Neural progenitor cell (in vitro differentiated cells): ENCODE measurements around the gene ELMO1. TPM values are rescaled to one million over a fixed set of nuclear protein-coding genes. Genes with fewer than 3 reads are reported as not detected.

ENCODE experiments used
- DNase-seq: peaks from one replicate; pipeline ENCODE4 v3.0.0-alpha.2; 2016; ENCODE audit warnings: low spot score
- H2AFZ ChIP-seq: fragments of 200-600 bp; sonication (generic); replicated peaks from 2 replicates; pipeline ENCODE4 v1.6.1; 2016; ENCODE audit warnings: antibody characterized with exemption
- H3F3A ChIP-seq: fragments of 200-600 bp; sonication (generic); 2 replicates; pipeline ENCODE4 v1.6.1; 2016; ENCODE audit warnings: antibody characterized with exemption, low read depth
- H3K27ac ChIP-seq: fragments of 200-600 bp; sonication (generic); 2 replicates; pipeline ENCODE4 v1.5.1; 2016; ENCODE audit warnings: mild to moderate bottlenecking
- H3K27me3 ChIP-seq: fragments of 200-600 bp; sonication (generic); 2 replicates; pipeline ENCODE4 v1.6.1; 2016; ENCODE audit warnings: mild to moderate bottlenecking, moderate library complexity
- H3K36me3 ChIP-seq: fragments of 200-600 bp; sonication (generic); 2 replicates; pipeline ENCODE4 v1.5.1; 2016
- H3K4me1 ChIP-seq: fragments of 200-600 bp; sonication (generic); 2 replicates; pipeline ENCODE4 v1.6.1; 2016; ENCODE audit warnings: mixed run types
- H3K4me2 ChIP-seq: fragments of 200-600 bp; sonication (generic); 2 replicates; pipeline ENCODE4 v1.6.1; 2016
- H3K4me3 ChIP-seq: fragments of 200-600 bp; sonication (generic); 2 replicates; pipeline ENCODE4 v1.5.1; 2016
- H3K79me2 ChIP-seq: fragments of 200-600 bp; sonication (generic); 2 replicates; pipeline ENCODE4 v1.6.1; 2016; ENCODE audit warnings: low read depth
- H3K9ac ChIP-seq: fragments of 200-600 bp; sonication (generic); 2 replicates; pipeline ENCODE4 v1.6.1; 2016
- H3K9me3 ChIP-seq: fragments of 200-600 bp; sonication (generic); 2 replicates; pipeline ENCODE4 v1.5.1; 2016; ENCODE audit warnings: low read depth
- H4K20me1 ChIP-seq: fragments of 200-600 bp; sonication (generic); 2 replicates; pipeline ENCODE4 v1.6.1; 2016; ENCODE audit warnings: low read depth
- H3K27ac Mint-ChIP-seq: 3 replicates; pipeline ENCODE4 v1.8.0; 2021; ENCODE audit warnings: mixed read lengths
- H3K27me3 Mint-ChIP-seq: 2 replicates; pipeline ENCODE4 v1.8.0; 2022; ENCODE audit warnings: low read depth, mild to moderate bottlenecking, inconsistent platforms, moderate library complexity, mixed read lengths; ENCODE audit not compliant: insufficient read depth
- H3K36me3 Mint-ChIP-seq: 3 replicates; pipeline ENCODE4 v1.8.0; 2021; ENCODE audit warnings: mixed read lengths
- H3K4me1 Mint-ChIP-seq: 3 replicates; pipeline ENCODE4 v1.8.0; 2021; ENCODE audit warnings: mixed read lengths
- H3K4me3 Mint-ChIP-seq: 3 replicates; pipeline ENCODE4 v1.8.0; 2021; ENCODE audit warnings: mild to moderate bottlenecking, moderate library complexity, mixed read lengths
- H3K9me3 Mint-ChIP-seq: 3 replicates; pipeline ENCODE4 v1.8.0; 2020; ENCODE audit warnings: mixed read lengths
- CTCF ChIP-seq: fragments of 200-600 bp; sonication (generic); IDR thresholded peaks from 2 replicates; pipeline ENCODE4 v1.5.1; 2017; ENCODE audit warnings: antibody characterized with exemption, mild to moderate bottlenecking
- EZH2 ChIP-seq: fragments of 200-600 bp; sonication (generic); IDR thresholded peaks from 2 replicates; pipeline ENCODE4 v1.6.1; 2017; ENCODE audit warnings: antibody characterized with exemption, mild to moderate bottlenecking, moderate library complexity
- EZH2phosphoT487 ChIP-seq: fragments of 200-600 bp; sonication (generic); IDR thresholded peaks from 2 replicates; pipeline ENCODE4 v1.6.1; 2017; ENCODE audit warnings: antibody characterized with exemption
- total RNA-seq: library from RNA; depleted of rRNA; stranded (reverse); fragments of >200 nt; gene quantifications from 2 replicates; pipeline ENCODE4 v1.2.3, GENCODE V29; 2015; ENCODE audit warnings: low replicate concordance

Gene ELMO1
- total RNA-seq, 1 donor from 2014 or later: 22.0 TPM

GRCh38 chr7:37390114-37390513, 58.5 kb downstream of the ELMO1 start:
- Histone ChIP-seq H3K4me3 (no peak overlapping the region), H3K9ac (no peak overlapping the region), H3K36me3 (no peaks in the 10 kb centered on the region), H3K27me3 (no peaks in the 10 kb centered on the region), H4K20me1 (no peaks in the 10 kb centered on the region), H3K79me2 (no peaks in the 10 kb centered on the region), H3F3A (no peaks in the 10 kb centered on the region), H3K4me2 (peak overlapping the region; percentile 49), H3K9me3 (no peaks in the 10 kb centered on the region), H3K27ac (no peak overlapping the region), H2AFZ (no peak overlapping the region), H3K4me1 (peaks cover 30% of the 10 kb centered on the region)
- H3K4me3 Mint-ChIP-seq: no peak overlapping the region
- peak; percentile 29 for DNase-seq
- no peaks in the 10 kb centered on the region for H3K9me3 Mint-ChIP-seq
- H3K4me1 Mint-ChIP-seq: peaks cover 33% of the 10 kb centered on the region
- no peak overlapping the region for H3K27ac Mint-ChIP-seq
- TF ChIP-seq EZH2phosphoT487: no peak
- TF ChIP-seq CTCF: no peak
- TF ChIP-seq EZH2: no peak
- H3K36me3 Mint-ChIP-seq: no peaks in the 10 kb centered on the region
- H3K27me3 Mint-ChIP-seq: no peaks in the 10 kb centered on the region

- Histone ChIP-seq H3F3A (no peaks in the 10 kb centered on the region), H2AFZ (no peak overlapping the region), H3K4me3 (no peak overlapping the region), H3K9ac (no peak overlapping the region), H3K4me2 (no peak overlapping the region), H3K27ac (no peak overlapping the region), H3K4me1 (peaks cover 30% of the 10 kb centered on the region), H3K79me2 (no peaks in the 10 kb centered on the region), H3K27me3 (no peaks in the 10 kb centered on the region), H4K20me1 (no peaks in the 10 kb centered on the region), H3K36me3 (no peaks in the 10 kb centered on the region), H3K9me3 (no peaks in the 10 kb centered on the region)
- Mint-ChIP-seq H3K27ac (no peak overlapping the region), H3K9me3 (no peaks in the 10 kb centered on the region), H3K4me1 (peaks cover 33% of the 10 kb centered on the region), H3K4me3 (no peak overlapping the region), H3K27me3 (no peaks in the 10 kb centered on the region), H3K36me3 (no peaks in the 10 kb centered on the region)
- no peak for TF ChIP-seq CTCF
- DNase-seq: no peak
Measured at GRCh38 chr7:37388811-37389210, 59.9 kb downstream of the ELMO1 start.

DNA sequence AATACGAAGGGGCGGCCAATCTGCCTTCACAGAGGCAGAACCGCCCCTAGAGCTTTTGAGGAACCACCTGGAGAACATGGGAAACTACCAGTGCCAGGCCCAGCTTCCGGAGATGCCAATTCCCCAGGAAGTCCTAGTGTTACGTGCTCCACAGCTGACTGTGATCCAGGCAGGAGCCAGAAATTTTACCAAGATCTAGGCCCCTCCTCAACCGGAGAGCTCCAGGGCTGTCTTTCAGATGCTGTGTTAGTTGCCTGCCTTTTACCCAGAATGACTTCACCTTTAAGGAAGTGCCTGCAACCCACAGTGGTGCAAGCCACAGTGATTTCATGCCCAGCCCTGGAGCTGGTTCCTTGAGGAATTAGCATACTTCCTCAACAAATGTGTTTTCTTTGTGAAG, 62.9 kb downstream of the ELMO1 start:
- Histone ChIP-seq H3K4me2 (no peak overlapping the region), H4K20me1 (no peaks in the 10 kb centered on the region), H3K27me3 (no peaks in the 10 kb centered on the region), H3F3A (no peaks in the 10 kb centered on the region), H3K9ac (no peak overlapping the region), H3K27ac (no peak overlapping the region), H3K79me2 (no peaks in the 10 kb centered on the region), H3K4me3 (no peak overlapping the region), H3K9me3 (no peaks in the 10 kb centered on the region), H3K4me1 (peaks cover 19% of the 10 kb centered on the region), H3K36me3 (no peaks in the 10 kb centered on the region), H2AFZ (no peak overlapping the region)
- peaks cover 1% of the 10 kb centered on the region for H3K36me3 Mint-ChIP-seq
- no peak overlapping the region for H3K27ac Mint-ChIP-seq
- H3K27me3 Mint-ChIP-seq: no peaks in the 10 kb centered on the region
- TF ChIP-seq CTCF: no peak
- no peak for DNase-seq
- peaks cover 2% of the 10 kb centered on the region for H3K9me3 Mint-ChIP-seq
- H3K4me1 Mint-ChIP-seq: peaks cover 21% of the 10 kb centered on the region
- H3K4me3 Mint-ChIP-seq: no peak overlapping the region
